Heart right ventricle (tissue), 16 donors: ENCODE data around the gene NEB. TPM values are rescaled to one million over a fixed set of nuclear protein-coding genes. Genes with fewer than 3 reads are reported as not detected.
A peak's percentile ranks its signal among the peaks of the same experiment; 100 is the strongest.

Source experiments
- ATAC-seq, 8 donors: fragments of 200-7000 bp; cut with Tn5 transposase; one replicate each; pipeline ENCODE4 v1.9.1; 2020; ENCODE audit warnings: mild to moderate bottlenecking in 8 of 8, moderate library complexity in 8 of 8, moderate number of reproducible peaks in 1 of 8
- DNase-seq, 2 donors: peaks; one replicate each; pipeline ENCODE4 v3.0.0-alpha.2; 2020
- H3K27ac ChIP-seq, 10 donors: fragments of 200-600 bp; sonication (generic) in 2 of 10; one replicate each; pipeline versions ENCODE4 v1.5.0 to v1.8.0; 2020 to 2022; ENCODE audit warnings: mild to moderate bottlenecking in 3 of 10
- H3K27me3 ChIP-seq, 7 donors: fragments of 200-600 bp; one replicate each; pipeline ENCODE4 v1.8.0; 2021 to 2022; ENCODE audit warnings: mild to moderate bottlenecking in 2 of 7
- H3K36me3 ChIP-seq, 9 donors: fragments of 200-600 bp; sonication (generic) in 1 of 9; one replicate each; pipeline versions ENCODE4 v1.5.0 to v1.8.0; 2020 to 2022; ENCODE audit warnings: mild to moderate bottlenecking in 2 of 9
- H3K4me1 ChIP-seq, 9 donors: fragments of 200-600 bp; sonication (generic) in 1 of 9; one replicate each; pipeline versions ENCODE4 v1.5.0 to v1.8.0; 2020 to 2022; ENCODE audit warnings: mild to moderate bottlenecking in 4 of 9
- H3K4me3 ChIP-seq, 10 donors: fragments of 200-600 bp; sonication (generic) in 2 of 10; one replicate each; pipeline versions ENCODE4 v1.5.0 to v1.8.0; 2020 to 2022; ENCODE audit warnings: mild to moderate bottlenecking in 7 of 10, moderate library complexity in 2 of 10
- H3K9me3 ChIP-seq, 11 donors: fragments of 200-600 bp in 10 of 11; sonication (generic) in 2 of 11; one replicate each; pipeline versions ENCODE4 v1.5.0 to v1.8.0; 2013 to 2022; ENCODE audit warnings: mild to moderate bottlenecking in 2 of 11, control low read depth in 1 of 11, moderate library complexity in 1 of 11
- CTCF ChIP-seq, 9 donors: fragments of 200-600 bp; sonication (generic) in 2 of 9; IDR thresholded peaks; one replicate each; pipeline versions ENCODE4 v1.5.0 to v1.8.0; 2021 to 2022; ENCODE audit warnings: antibody characterized with exemption in 9 of 9, mild to moderate bottlenecking in 5 of 9, moderate library complexity in 1 of 9
- WGBS, 2 donors: extraction: QIAGEN DNeasy Blood & Tissue Kit; methylation state at CpG; one replicate each; pipeline ENCODE4 v1.1.7; 2013; ENCODE audit warnings: inconsistent platforms in 1 of 2; 5-methylcytosine and 5-hydroxymethylcytosine counted together
- intact Hi-C, 10 donors: fragments of 100-400 bp; cut with DNase I; formaldehyde crosslinking; loops; one replicate each; pipeline versions ENCODE4 v1.11.1 to v1.14.2; 2022
- polyA plus RNA-seq, 2 donors: library from polyadenylated mRNA; stranded (reverse); fragments of 200-250 nt; gene quantifications; one replicate each; pipeline ENCODE4 v1.2.3, GENCODE V29; 2013
- total RNA-seq, 10 donors: library from RNA; stranded (reverse); fragmentation: NEBNext Ultra II Directional in 3 of 10; extraction: Animal tissue kit (Norgen Biotek cat#: 25700) in 3 of 10; gene quantifications; one replicate each; pipeline versions ENCODE4 v1.2.1 to v1.2.4, GENCODE V29; 2021 to 2023
- donor health status: Arrhythmogenic right ventricular cardiomyopathy.
- donor health status: ischemic (EF 13 %, LVEDD 7.1; RV severe dilation, severe dysfunction).
- donor health status: healthy with polysubstance abuse.
- donor health status: DM: no; HTN: yes; CAD: no.
- donor health status: DM: no; HTN: no; CAD: no.
- donor health status: ischemic (EF 25% LVEDD 6.9; RV normal size, moderate dysfunction).
- donor health status: ischemic (EF 25% LVEDD 5.7; RV mildly dilated, moderate dysfunction).
- donor health status: healthy.
- donor health status: DM: yes; HTN: yes; CAD: no.
- donor health status: Ischemic cardiomyopathy.
- donor health status: ischemic (EF 35%, LVEDD 5.7; RV mildly dilated, moderate dysfunction).
- donor health status: nonischemic (EF 11% LVEDD 7.7; RV severe dilation, severe dysfunction).
- donor health status: DM: yes; HTN: yes; CAD: no.
- donor health status: PGD.
- donor health status: ischemic (EF 29% LVEDD 5.4; RV normal size, mild dysfunction).
- donor health status: nonischemic (EF 23%, LVEDD 6.1; RV moderate dilation, normal function).

NEB gene
- total and polyA plus RNA-seq, 12 donors = 0.32 to 19.4 (median 3.8) TPM

- ATAC-seq (peak in 1 of 8 donors; percentile 28), DNase-seq (no peak)
- Histone ChIP-seq H3K4me1 (peaks cover 0 to 4% (median 0%) of the 10 kb centered on the region in 9 donors), H3K9me3 (no peaks in the 10 kb centered on the region), H3K27me3 (no peaks in the 10 kb centered on the region), H3K4me3 (no peak overlapping the region), H3K36me3 (no peaks in the 10 kb centered on the region), H3K27ac (no peak overlapping the region)
- intact Hi-C loops = no loop called here
- no peak for TF ChIP-seq CTCF (IDR thresholded peaks at IDR 0.05)
- 96% methylated on average over 2 of the region's 2 CpGs for WGBS, 2 donors
Measured at GRCh38 chr2:151716721-151717120, 17.6 kb downstream of the NEB start.

- ATAC-seq = no peak
- no peaks in the 10 kb centered on the region for H3K9me3 ChIP-seq
- H3K36me3 ChIP-seq = no peaks in the 10 kb centered on the region
- no peak overlapping the region for H3K27ac ChIP-seq
- 87 to 91% methylated on average over 2 of the region's 2 CpGs for WGBS, 2 donors
- no peaks in the 10 kb centered on the region for H3K27me3 ChIP-seq
- no peak for DNase-seq
- no peak for TF ChIP-seq CTCF (IDR thresholded peaks at IDR 0.05)
- H3K4me3 ChIP-seq = no peak overlapping the region
- intact Hi-C loops = no loop called here
- peaks cover 0 to 4% (median 0%) of the 10 kb centered on the region in 9 donors for H3K4me1 ChIP-seq
Measured at GRCh38 chr2:151713291-151713903, 20.9 kb downstream of the NEB start.

GRCh38 chr2:151711025-151711424 is 23.3 kb downstream of the NEB start:
- intact Hi-C loops = no loop called here
- H3K27ac ChIP-seq = no peak overlapping the region
- no peak overlapping the region for H3K4me3 ChIP-seq
- ATAC-seq (no peak), DNase-seq (no peak)
- no peaks in the 10 kb centered on the region for H3K27me3 ChIP-seq
- no peaks in the 10 kb centered on the region for H3K4me1 ChIP-seq
- 85 to 89% methylated on average over 1 of the region's 1 CpG for WGBS, 2 donors
- no peaks in the 10 kb centered on the region for H3K36me3 ChIP-seq
- no peaks in the 10 kb centered on the region for H3K9me3 ChIP-seq
- TF ChIP-seq CTCF (IDR thresholded peaks at IDR 0.05) = no peak

GRCh38 chr2:151708788-151709187 is 25.5 kb downstream of the NEB start:
- H3K4me1 ChIP-seq = no peaks in the 10 kb centered on the region
- no peak overlapping the region for H3K27ac ChIP-seq
- WGBS, 2 donors = 86 to 90% methylated on average over 6 of the region's 6 CpGs
- no peak for DNase-seq
- H3K9me3 ChIP-seq = no peaks in the 10 kb centered on the region
- TF ChIP-seq CTCF (IDR thresholded peaks at IDR 0.05) = no peak
- no peaks in the 10 kb centered on the region for H3K36me3 ChIP-seq
- intact Hi-C loops = no loop called here
- H3K4me3 ChIP-seq = no peak overlapping the region
- no peaks in the 10 kb centered on the region for H3K27me3 ChIP-seq
- no peak for ATAC-seq
